GM12878 (cell line): Measurements from ENCODE around the gene TRIM68. TPM values are rescaled to one million over a fixed set of nuclear protein-coding genes. Genes with fewer than 3 reads are reported as not detected.

ENCODE experiments used
- ATAC-seq: fragments of 200-7000 bp; cut with Tn5 transposase; 3 replicates; pipeline ENCODE4 v1.9.1; 2020; ENCODE audit warnings: mild to moderate bottlenecking, moderate library complexity
- BruUV-seq: library from RNA; stranded (reverse); fragments of 400-500 nt; replicated peaks from 2 replicates; lab custom pipeline; 2021; lab: Mats Ljungman, UMichigan
- CTCF ChIA-PET: fragments of 300-600 bp; sonication (Branson Sonifier 250); formaldehyde crosslinking; extraction: SDS; loops from one replicate; lab custom pipeline; 2021; ENCODE audit warnings: inconsistent platforms; lab: Yijun Ruan, JAX
- POLR2A ChIA-PET: fragments of 350-600 bp; formaldehyde crosslinking; extraction: SDS; loops from one replicate; lab custom pipeline; 2021; ENCODE audit warnings: inconsistent platforms; lab: Charles Lee
- RAD21 ChIA-PET: fragments of 300-600 bp; sonication (Branson Sonifier 250); formaldehyde crosslinking; loops from one replicate; lab custom pipeline; 2023; ENCODE audit warnings: antibody characterized with exemption; ENCODE audit not compliant: unreplicated experiment; lab: Charles Lee
- SMC1A ChIA-PET: fragments of 300-600 bp; sonication (Branson Sonifier 250); formaldehyde crosslinking; loops from one replicate; lab custom pipeline; 2023; ENCODE audit not compliant: unreplicated experiment, uncharacterized antibody; lab: Charles Lee
- DNase-seq: peaks from one replicate; pipeline ENCODE4 v3.0.0-alpha.2; 2011; ENCODE audit warnings: low read depth, low spot score
- FAIRE-seq: peaks from 3 replicates; lab custom pipeline; 2011; peaks lifted over from hg19 to GRCh38; lab: Jason Lieb, UNC
- H2AFZ ChIP-seq: 2 replicates; pipeline ENCODE4 v1.6.0; 2011; ENCODE audit warnings: low read depth, low read length, control low read depth; ENCODE audit not compliant: control insufficient read depth
- H3K27ac ChIP-seq: 2 replicates; pipeline ENCODE4 v1.5.1; 2011; ENCODE audit warnings: control low read depth; ENCODE audit not compliant: control insufficient read depth, insufficient read depth
- H3K27me3 ChIP-seq, 2 experiments: replicated peaks in 1 of 2; 2 replicates each; pipeline versions ENCODE4 v1.6.0 to v1.6.1; 2011; ENCODE audit warnings: low read length in 1 of 2; ENCODE audit not compliant: control insufficient read depth in 2 of 2, insufficient read depth in 2 of 2
- H3K36me3 ChIP-seq, 2 experiments: 2 replicates each; pipeline ENCODE4 v1.5.1; 2011; ENCODE audit warnings: low read length in 1 of 2; ENCODE audit not compliant: control insufficient read depth in 2 of 2, insufficient read depth in 2 of 2
- H3K4me1 ChIP-seq: 2 replicates; pipeline ENCODE4 v1.6.1; 2011; ENCODE audit warnings: mild to moderate bottlenecking, low read length, moderate library complexity, mixed read lengths; ENCODE audit not compliant: control insufficient read depth, insufficient read depth
- H3K4me2 ChIP-seq: 2 replicates; pipeline ENCODE4 v1.6.0; 2011; ENCODE audit warnings: control low read depth; ENCODE audit not compliant: control insufficient read depth, insufficient read depth
- H3K4me3 ChIP-seq: fragments of 200-600 bp; sonication (generic); 2 replicates; pipeline ENCODE4 v1.5.1; 2016
- H3K79me2 ChIP-seq: 2 replicates; pipeline ENCODE4 v1.6.0; 2011; ENCODE audit warnings: low read length; ENCODE audit not compliant: control insufficient read depth, insufficient read depth
- H3K9ac ChIP-seq: 2 replicates; pipeline ENCODE4 v1.8.0; 2011; ENCODE audit warnings: low read length, control low read depth, mixed read lengths; ENCODE audit not compliant: control insufficient read depth, insufficient read depth
- H3K9me3 ChIP-seq: replicated peaks from 3 replicates; pipeline ENCODE4 v1.5.1; 2011; ENCODE audit warnings: mild to moderate bottlenecking, low read length; ENCODE audit not compliant: control insufficient read depth, insufficient read depth
- H4K20me1 ChIP-seq: 2 replicates; pipeline ENCODE4 v1.6.0; 2011; ENCODE audit not compliant: control insufficient read depth, insufficient read depth
- BHLHE40 ChIP-seq, 2 experiments: fragments of 450-650 bp in 1 of 2; IDR thresholded peaks; 2 replicates each; pipeline ENCODE4 v1.6.1; 2011 to 2017; ENCODE audit warnings: low read depth in 2 of 2, borderline replicate concordance in 1 of 2, improper control_type of control experiment in 1 of 2, low read length in 1 of 2, mild to moderate bottlenecking in 1 of 2
- CHD4 ChIP-seq: fragments of 200-600 bp; sonication (generic); IDR thresholded peaks from 2 replicates; pipeline ENCODE4 v1.6.1; 2016; ENCODE audit warnings: mild to moderate bottlenecking
- E2F4 ChIP-seq: IDR thresholded peaks from 2 replicates; pipeline ENCODE4 v1.6.1; 2012; ENCODE audit warnings: low read depth, low read length, improper control_type of control experiment
- ELK1 ChIP-seq: IDR thresholded peaks from 2 replicates; pipeline ENCODE4 v1.6.1; 2012; ENCODE audit warnings: low read depth, low read length, improper control_type of control experiment
- FOXM1 ChIP-seq: IDR thresholded peaks from 2 replicates; pipeline ENCODE4 v1.6.1; 2012; ENCODE audit warnings: low read depth, mild to moderate bottlenecking, inconsistent platforms, low read length, moderate library complexity
- IRF4 ChIP-seq: IDR thresholded peaks from 2 replicates; pipeline ENCODE4 v1.6.1; 2011; ENCODE audit warnings: low read depth, low read length
- KDM1A ChIP-seq: fragments of 200-600 bp; sonication (generic); IDR thresholded peaks from 2 replicates; pipeline ENCODE4 v1.6.1; 2016; ENCODE audit warnings: borderline replicate concordance
- POLR2AphosphoS5 ChIP-seq: IDR thresholded peaks from 2 replicates; pipeline ENCODE4 v1.6.1; 2011; ENCODE audit warnings: mild to moderate bottlenecking, low read length, inconsistent platforms
- RAD51 ChIP-seq: fragments of 450-650 bp; IDR thresholded peaks from 2 replicates; pipeline ENCODE4 v1.6.1; 2016; ENCODE audit warnings: moderate library complexity, mild to moderate bottlenecking, inconsistent platforms
- RBBP5 ChIP-seq: fragments of 200-600 bp; sonication (generic); conservative IDR thresholded peaks from 2 replicates; pipeline ENCODE4 v1.6.1; 2016
- RELB ChIP-seq: fragments of 450-650 bp; IDR thresholded peaks from 2 replicates; pipeline ENCODE4 v1.6.1; 2017; ENCODE audit warnings: low read depth, mild to moderate bottlenecking, moderate library complexity
- REST ChIP-seq: IDR thresholded peaks from 2 replicates; pipeline ENCODE4 v1.6.1; 2012; ENCODE audit warnings: mild to moderate bottlenecking, low read depth, low read length
- SMAD1 ChIP-seq: fragments of 450-650 bp; IDR thresholded peaks from 2 replicates; pipeline ENCODE4 v1.6.1; 2018; ENCODE audit warnings: mild to moderate bottlenecking, low read depth; ENCODE audit not compliant: partially characterized antibody
- SMC3 ChIP-seq: IDR thresholded peaks from 2 replicates; pipeline ENCODE4 v1.6.1; 2011; ENCODE audit warnings: low read length, improper control_type of control experiment, borderline replicate concordance
- YY1 ChIP-seq: IDR thresholded peaks from 2 replicates; pipeline ENCODE4 v1.6.1; 2011; ENCODE audit warnings: low read depth, mild to moderate bottlenecking, low read length
- ZNF622 ChIP-seq: fragments of 450-650 bp; IDR thresholded peaks from 2 replicates; pipeline ENCODE4 v1.6.1; 2017; ENCODE audit warnings: mild to moderate bottlenecking, inconsistent platforms
- ZZZ3 ChIP-seq: IDR thresholded peaks from 2 replicates; pipeline ENCODE4 v1.6.1; 2011; ENCODE audit warnings: low read depth; ENCODE audit not compliant: control insufficient read depth, insufficient read length
- whole genome bisulfite sequencing: methylation state at CpG from one replicate; pipeline ENCODE4 v1.1.6; 2016; ENCODE audit warnings: low lambda C conversion rate; ENCODE audit not compliant: insufficient replicate concordance, insufficient coverage; ENCODE audit errors: missing lambda C conversion rate; 5-methylcytosine and 5-hydroxymethylcytosine counted together
- in situ Hi-C: fragments of 300-500 bp; cut with MboI; formaldehyde crosslinking; loops from 9 replicates; pipeline ENCODE4 v1.14.3; 2018; ENCODE audit warnings: mixed read lengths
- intact Hi-C: fragments of 100-400 bp; cut with micrococcal nuclease; formaldehyde crosslinking; loops from one replicate; pipeline ENCODE4 v1.14.2; 2022; ENCODE audit not compliant: unreplicated experiment
- polyA plus RNA-seq, 11 experiments: library from polyadenylated mRNA; depleted of rRNA in 4 of 11; unstranded in 6 of 11; stranded (reverse) in 5 of 11; fragments of >200 nt; fragmentation: Nextera tagmentation in 4 of 11; fragmentation: Illumina TruSeq in 1 of 11; extraction: Ambion mirVana in 4 of 11; extraction: Trizol in 1 of 11; gene quantifications; 1 replicate in 1 of 11; 2 replicates in 10 of 11; pipeline versions ENCODE4 v1.2.1 to v1.2.3, GENCODE V29; 2011 to 2016; ENCODE audit warnings: inconsistent platforms in 2 of 11, missing spikeins in 2 of 11, low read depth in 1 of 11
- total RNA-seq, 4 experiments: library from RNA; depleted of rRNA in 3 of 4; stranded (reverse); fragments of >200 nt in 3 of 4; fragmentation: Illumina TruSeq in 1 of 4; extraction: Trizol in 1 of 4; gene quantifications; 2 replicates each; pipeline versions ENCODE4 v1.2.1 to v1.2.3, GENCODE V29; 2013 to 2021

The TRIM68 gene
- total and polyA plus RNA-seq, 10 of the 15 experiments (the other 5 are each of a cell fraction or from before 2014, with no cell fraction given), result 3.3 to 13.7 (median 8.3) TPM

- ChIA-PET POLR2A (no interaction called here), RAD21 (interaction anchor here (0.6 to 2.6 kb wide), 7 partner anchors 9 to 455 kb away, joined by 3 to 21 read pairs (median 4); no protein-coding TSS in a partner anchor), SMC1A (interaction anchor here (0.5 to 2.8 kb wide), 20 partner anchors 9 to 978 kb away, joined by 3 to 19 read pairs (median 3); no protein-coding TSS in a partner anchor), CTCF (interaction anchor here (0.7 to 3.9 kb wide), 25 partner anchors 9 to 749 kb away, joined by 3 to 28 read pairs (median 5); partner anchors contain the start of gene TRIM68)
- intact Hi-C loops (loop anchor here (1.0 to 5.0 kb wide), 3 partner anchors 190 to 450 kb away; no protein-coding TSS in a partner anchor), in situ Hi-C loops (loop anchor here (5.0 kb wide), 2 partner anchors 190 to 355 kb away; partner anchors contain the start of gene OR51L1)
- DNase-seq (peak; percentile 21), ATAC-seq (peak; percentile 99), FAIRE-seq (peak; percentile 27)
- no peaks in the 10 kb centered on the region; a peak in 1 of 4 replicates for H3K27me3 ChIP-seq
- no peak within 1 kb of the TSS for H2AFZ ChIP-seq
- H3K79me2 ChIP-seq, result no peaks in the 10 kb centered on the region
- no peaks in the 10 kb centered on the region for H3K36me3 ChIP-seq
- BruUV-seq, result no TSS peak
- H3K4me2 ChIP-seq, result no peak within 1 kb of the TSS
- no peaks in the 10 kb centered on the region for H4K20me1 ChIP-seq
- H3K4me1 ChIP-seq, result no peaks in the 10 kb centered on the region
- 18% methylated on average over 21 of the region's 21 CpGs for WGBS
- no peak within 1 kb of the TSS for H3K27ac ChIP-seq
- no peak within 1 kb of the TSS for H3K9ac ChIP-seq
- H3K9me3 ChIP-seq, result no peaks in the 10 kb centered on the region
- H3K4me3 ChIP-seq, result no peak within 1 kb of the TSS
- TF ChIP-seq REST (no peak), POLR2AphosphoS5 (no peak), E2F4 (no peak), FOXM1 (no peak), SMC3 (peak; percentile 93), SMAD1 (no peak), ZNF622 (no peak), RBBP5 (no peak), ELK1 (no peak), IRF4 (0 out of 2 replicates have a peak, but pooled peaks have one; percentile 44), CHD4 (no peak), ZZZ3 (no peak), KDM1A (no peak), BHLHE40 (IDR thresholded peaks at IDR 0.05; ENCODE audit: borderline replicate concordance in 1 of 2, low read depth in 2 of 2, low read length in 1 of 2) (no peak), YY1 (peak; percentile 66), RELB (no peak), RAD51 (no peak)
These were observed 29.1 kb upstream of the TRIM68 start, which contains the start of gene OR51D1 for GRCh38 chr11:4636962-4637661. Gene OR51D1 (plus strand): TSS chr11:4637477. CDS start chr11:4639791, 2,314 bp downstream.
